ENCODE measurements around the gene REG4. TPM values are rescaled to one million over a fixed set of nuclear protein-coding genes. Genes with fewer than 3 reads are reported as not detected.

REG4 gene
- total RNA-seq, 1 donor = not detected

DNA sequence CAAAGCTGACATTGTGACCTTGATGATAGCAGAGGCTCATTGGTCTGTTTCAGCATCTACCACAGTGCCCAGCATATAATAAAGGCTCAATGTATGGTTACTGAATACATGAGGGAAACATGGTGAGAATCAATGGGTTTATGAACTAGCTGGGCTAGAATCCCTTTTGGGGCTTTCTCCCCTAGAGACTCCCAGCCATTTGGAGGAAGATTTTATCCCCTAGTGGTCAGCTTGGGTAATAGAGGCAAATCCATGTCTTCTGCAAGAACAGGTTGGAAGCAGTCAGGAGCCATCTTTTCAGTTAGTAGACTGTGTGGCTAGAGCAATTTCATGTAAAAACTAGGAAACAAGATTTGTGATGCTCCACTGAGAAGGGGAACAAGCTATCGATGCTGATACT lies 15.8 kb upstream of the REG4 start:
- no peak overlapping the region for H3K4me3 ChIP-seq (ENCODE audit: low read depth, low read length)
- DNase-seq (ENCODE audit: low read depth) = no peak
- TF ChIP-seq, protein P1, sequence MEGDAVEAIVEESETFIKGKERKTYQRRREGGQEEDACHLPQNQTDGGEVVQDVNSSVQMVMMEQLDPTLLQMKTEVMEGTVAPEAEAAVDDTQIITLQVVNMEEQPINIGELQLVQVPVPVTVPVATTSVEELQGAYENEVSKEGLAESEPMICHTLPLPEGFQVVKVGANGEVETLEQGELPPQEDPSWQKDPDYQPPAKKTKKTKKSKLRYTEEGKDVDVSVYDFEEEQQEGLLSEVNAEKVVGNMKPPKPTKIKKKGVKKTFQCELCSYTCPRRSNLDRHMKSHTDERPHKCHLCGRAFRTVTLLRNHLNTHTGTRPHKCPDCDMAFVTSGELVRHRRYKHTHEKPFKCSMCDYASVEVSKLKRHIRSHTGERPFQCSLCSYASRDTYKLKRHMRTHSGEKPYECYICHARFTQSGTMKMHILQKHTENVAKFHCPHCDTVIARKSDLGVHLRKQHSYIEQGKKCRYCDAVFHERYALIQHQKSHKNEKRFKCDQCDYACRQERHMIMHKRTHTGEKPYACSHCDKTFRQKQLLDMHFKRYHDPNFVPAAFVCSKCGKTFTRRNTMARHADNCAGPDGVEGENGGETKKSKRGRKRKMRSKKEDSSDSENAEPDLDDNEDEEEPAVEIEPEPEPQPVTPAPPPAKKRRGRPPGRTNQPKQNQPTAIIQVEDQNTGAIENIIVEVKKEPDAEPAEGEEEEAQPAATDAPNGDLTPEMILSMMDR (IDR thresholded peaks at IDR 0.05; ENCODE audit: insufficient read depth, low read length) = peak; percentile 49

DNA sequence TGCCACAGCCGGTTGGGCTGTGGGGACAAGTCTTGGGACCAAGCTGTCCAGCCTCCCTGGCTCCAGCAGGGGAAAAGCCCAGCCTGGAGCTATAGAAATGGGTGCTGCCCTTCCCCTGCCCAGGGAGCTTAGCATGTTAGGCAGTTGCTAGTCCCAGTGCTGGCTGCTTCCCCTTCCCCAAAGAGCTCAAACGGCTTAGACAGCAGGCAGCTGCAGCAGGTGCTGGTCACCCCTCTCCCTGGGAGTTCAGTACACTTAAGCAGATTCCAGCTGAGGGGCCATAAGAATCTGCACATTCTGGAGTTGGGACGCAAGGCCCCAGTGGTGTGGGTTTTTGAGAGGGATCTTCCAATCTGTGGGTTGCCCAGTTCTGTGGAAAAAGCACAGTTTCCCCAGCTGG lies 11.1 kb upstream of the REG4 start:
- DNase-seq (ENCODE audit: low read depth) = no peak
- TF ChIP-seq, protein P1 (IDR thresholded peaks at IDR 0.05; ENCODE audit: insufficient read depth, low read length) = no peak
- H3K4me3 ChIP-seq (ENCODE audit: low read depth, low read length) = no peak overlapping the region

DNA sequence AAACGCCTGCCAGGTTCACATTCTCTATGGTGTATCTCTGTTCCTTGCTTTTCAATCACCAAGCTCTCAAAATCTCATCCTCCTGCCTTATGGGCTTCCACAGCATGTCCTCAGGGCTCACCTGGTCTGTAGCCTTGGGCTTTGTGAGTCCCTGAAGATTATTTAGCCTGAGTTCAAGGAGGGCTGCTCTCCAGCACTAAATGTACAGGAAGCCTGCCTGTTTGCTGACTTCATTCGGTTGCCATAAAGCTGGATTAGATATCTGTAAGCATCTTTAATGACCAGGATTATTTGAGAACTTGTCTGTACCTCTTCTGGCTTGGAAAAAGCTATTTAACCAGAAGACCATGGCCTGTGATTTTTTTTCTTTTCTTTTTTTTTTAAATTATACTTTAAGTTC lies 6.9 kb upstream of the REG4 start:
- TF ChIP-seq, protein P1 (IDR thresholded peaks at IDR 0.05; ENCODE audit: insufficient read depth, low read length) = no peak
- DNase-seq (ENCODE audit: low read depth) = no peak
- H3K4me3 ChIP-seq (ENCODE audit: low read depth, low read length) = no peak overlapping the region

DNA sequence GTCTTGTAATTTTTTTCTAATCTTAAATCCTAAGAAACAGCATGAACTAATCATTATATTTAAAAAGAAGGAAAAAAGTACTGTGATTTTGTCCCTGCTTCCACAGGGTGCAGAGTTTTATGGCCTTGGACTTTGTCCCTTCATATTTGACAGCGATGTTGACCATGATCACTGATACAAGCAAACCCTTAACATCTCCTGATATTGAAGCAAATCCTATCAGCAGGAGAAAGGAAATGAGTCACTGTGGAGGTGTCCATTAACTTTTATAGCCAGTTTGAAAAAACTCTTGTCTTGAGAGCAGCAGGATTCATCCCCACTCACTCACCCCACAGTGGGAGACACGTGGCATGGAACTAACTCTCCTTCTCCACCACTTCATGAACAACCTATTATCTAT lies 5.1 kb upstream of the REG4 start:
- TF ChIP-seq, protein P1 (IDR thresholded peaks at IDR 0.05; ENCODE audit: insufficient read depth, low read length) = no peak
- no peak for DNase-seq (ENCODE audit: low read depth)
- no peak overlapping the region for H3K4me3 ChIP-seq (ENCODE audit: low read depth, low read length)

DNA sequence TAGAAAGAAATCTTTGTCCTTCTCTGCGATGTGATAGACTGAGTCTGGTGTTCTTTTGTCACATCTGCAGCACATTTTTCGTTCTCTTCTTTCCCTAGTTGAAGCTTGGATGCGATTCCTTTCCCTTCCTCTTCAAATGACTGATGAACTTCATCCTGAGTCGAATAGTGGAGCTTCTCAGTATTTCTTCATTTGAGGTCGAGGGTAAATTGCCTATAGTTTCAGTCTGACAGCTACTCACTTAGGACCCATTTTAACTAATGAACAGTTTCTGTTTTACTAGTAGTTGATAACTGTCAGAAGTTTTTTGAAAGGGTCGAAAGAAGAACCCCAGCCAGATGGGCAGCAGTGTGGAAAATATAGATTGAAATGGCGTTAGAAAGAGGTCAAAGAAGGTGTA lies 4.7 kb upstream of the REG4 start:
- no peak overlapping the region for H3K4me3 ChIP-seq (ENCODE audit: low read depth, low read length)
- TF ChIP-seq, protein P1 (IDR thresholded peaks at IDR 0.05; ENCODE audit: insufficient read depth, low read length) = no peak
- no peak for DNase-seq (ENCODE audit: low read depth)

DNA sequence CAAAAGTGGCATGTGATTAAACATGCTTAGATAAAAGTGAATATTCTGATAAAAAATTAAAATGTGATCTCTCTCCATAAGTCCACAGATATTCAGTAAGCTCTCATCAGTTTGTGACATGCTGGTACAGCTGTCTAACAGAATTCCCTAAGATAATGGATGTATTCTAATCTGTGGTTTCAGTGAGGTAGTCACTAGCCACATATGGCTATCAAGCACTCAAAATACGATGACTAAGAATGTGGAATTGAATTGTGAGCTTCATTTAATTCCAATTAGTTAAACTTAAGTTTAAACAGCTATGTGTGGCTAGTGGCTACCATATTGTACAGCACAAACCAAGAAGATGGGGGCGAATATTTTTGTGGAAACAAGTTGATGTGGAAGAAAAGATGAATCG lies 4.1 kb upstream of the REG4 start:
- DNase-seq (ENCODE audit: low read depth) = no peak
- no peak overlapping the region for H3K4me3 ChIP-seq (ENCODE audit: low read depth, low read length)
- TF ChIP-seq, protein P1 (IDR thresholded peaks at IDR 0.05; ENCODE audit: insufficient read depth, low read length) = no peak

DNA sequence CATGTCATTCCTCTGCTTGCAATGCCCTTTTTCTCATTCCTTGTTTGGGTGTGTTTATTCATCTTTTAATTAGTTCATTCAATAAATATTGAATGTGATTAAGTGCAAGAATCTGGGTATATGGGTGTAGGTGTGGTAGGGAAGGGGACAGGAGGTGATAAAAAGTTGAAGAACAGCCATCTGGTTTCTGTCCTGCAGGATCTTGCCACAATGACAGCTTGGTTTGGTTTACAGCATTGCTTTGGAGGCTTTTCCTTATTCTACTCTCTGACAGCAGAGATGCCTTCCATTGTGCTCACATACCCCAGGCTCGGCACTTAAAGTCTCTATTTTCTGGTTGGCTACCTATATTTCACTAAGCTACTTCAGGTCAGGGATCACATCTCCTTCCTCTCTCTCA lies 3.0 kb upstream of the REG4 start:
- H3K4me3 ChIP-seq (ENCODE audit: low read depth, low read length) = no peak overlapping the region
- TF ChIP-seq, protein P1 (IDR thresholded peaks at IDR 0.05; ENCODE audit: insufficient read depth, low read length) = no peak
- no peak for DNase-seq (ENCODE audit: low read depth)
